Neural cell (in vitro differentiated cells): Measurements from ENCODE around the gene USP31. TPM values are rescaled to one million over a fixed set of nuclear protein-coding genes. Genes with fewer than 3 reads are reported as not detected.

Experiments
- H2AFZ ChIP-seq: fragments of 200-600, 300-800 bp; sonication (generic), shearing (Covaris generic); 2 replicates; pipeline ENCODE4 v1.6.0; 2014; ENCODE audit warnings: low read depth, mild to moderate bottlenecking, antibody characterized with exemption, low read length, moderate library complexity
- H3F3A ChIP-seq: fragments of 200-600 bp; shearing (Covaris generic); 2 replicates; pipeline ENCODE4 v1.6.1; 2016; ENCODE audit warnings: mild to moderate bottlenecking, moderate library complexity, mixed read lengths, antibody characterized with exemption, low read length; ENCODE audit not compliant: insufficient read depth, poor library complexity, severe bottlenecking
- H3K27ac ChIP-seq: fragments of 200-600, 300-800 bp; sonication (generic), shearing (Covaris generic); 2 replicates; pipeline ENCODE4 v1.5.1; 2014; ENCODE audit warnings: mild to moderate bottlenecking, low read length, moderate library complexity
- H3K27me3 ChIP-seq: fragments of 300-800, 200-600 bp; sonication (generic), shearing (Covaris generic); 2 replicates; pipeline ENCODE4 v1.6.0; 2014; ENCODE audit warnings: mild to moderate bottlenecking, low read depth, low read length, moderate library complexity; ENCODE audit not compliant: insufficient read depth
- H3K36me3 ChIP-seq: fragments of 300-800, 200-600 bp; sonication (generic), shearing (Covaris generic); 2 replicates; pipeline ENCODE4 v1.5.1; 2014; ENCODE audit warnings: mild to moderate bottlenecking, antibody characterized with exemption, low read length, moderate library complexity; ENCODE audit not compliant: insufficient read depth
- H3K4me2 ChIP-seq: fragments of 300-800, 200-600 bp; sonication (generic), shearing (Covaris generic); 2 replicates; pipeline ENCODE4 v1.6.0; 2014; ENCODE audit warnings: mild to moderate bottlenecking, low read length
- H3K4me3 ChIP-seq: fragments of 300-800, 200-600 bp; sonication (generic), shearing (Covaris generic); 2 replicates; pipeline ENCODE4 v1.5.1; 2014; ENCODE audit warnings: mild to moderate bottlenecking, low read length, moderate library complexity
- H3K79me2 ChIP-seq: fragments of 200-600 bp; shearing (Covaris generic); replicated peaks from 2 replicates; pipeline ENCODE4 v1.6.0; 2014; ENCODE audit warnings: mild to moderate bottlenecking, low read length, moderate library complexity; ENCODE audit not compliant: insufficient read depth
- H3K9ac ChIP-seq: fragments of 300-800, 200-600 bp; sonication (generic), shearing (Covaris generic); 2 replicates; pipeline ENCODE4 v1.6.1; 2016; ENCODE audit warnings: mild to moderate bottlenecking, low read length, mixed read lengths
- H3K9me2 ChIP-seq: fragments of 200-600 bp; shearing (Covaris generic); 2 replicates; pipeline ENCODE4 v1.6.1; 2016; ENCODE audit warnings: mild to moderate bottlenecking, low read length, mixed read lengths; ENCODE audit not compliant: insufficient read depth
- H3K9me3 ChIP-seq: fragments of 200-600, 300-800 bp; sonication (generic), shearing (Covaris generic); 2 replicates; pipeline ENCODE4 v1.6.1; 2016; ENCODE audit warnings: mild to moderate bottlenecking, mixed run types, low read length, moderate library complexity, mixed read lengths
- H4K20me1 ChIP-seq: fragments of 200-600 bp; shearing (Covaris generic); 2 replicates; pipeline ENCODE4 v1.6.1; 2016; ENCODE audit warnings: mild to moderate bottlenecking, mixed run types; ENCODE audit not compliant: insufficient read depth
- EP300 ChIP-seq: fragments of 450-650 bp; conservative IDR thresholded peaks from 2 replicates; pipeline ENCODE4 v1.6.1; 2014; ENCODE audit warnings: antibody characterized with exemption, mild to moderate bottlenecking, moderate library complexity; ENCODE audit not compliant: poor library complexity, severe bottlenecking
- EZH2 ChIP-seq: fragments of 200-600, 300-800 bp; shearing (Covaris generic), sonication (generic); IDR thresholded peaks from 2 replicates; pipeline ENCODE4 v1.6.1; 2014; ENCODE audit warnings: antibody characterized with exemption, low read length, borderline replicate concordance, mild to moderate bottlenecking; ENCODE audit not compliant: insufficient read depth, poor library complexity, severe bottlenecking
- MXI1 ChIP-seq: fragments of 450-650 bp; conservative IDR thresholded peaks from 2 replicates; pipeline ENCODE4 v1.6.1; 2014; ENCODE audit warnings: antibody characterized with exemption, mild to moderate bottlenecking; ENCODE audit not compliant: poor library complexity, severe bottlenecking
- POLR2AphosphoS5 ChIP-seq: IDR thresholded peaks from 2 replicates; pipeline ENCODE4 v1.6.1; 2012
- RAD21 ChIP-seq: fragments of 450-650 bp; conservative IDR thresholded peaks from 2 replicates; pipeline ENCODE4 v1.6.1; 2014; ENCODE audit warnings: antibody characterized with exemption, mild to moderate bottlenecking, moderate library complexity
- SMC3 ChIP-seq: fragments of 450-650 bp; conservative IDR thresholded peaks from 2 replicates; pipeline ENCODE4 v1.6.1; 2014; ENCODE audit warnings: antibody characterized with exemption, mild to moderate bottlenecking, moderate library complexity; ENCODE audit not compliant: poor library complexity
- TAF1 ChIP-seq: IDR thresholded peaks from 2 replicates; pipeline ENCODE4 v1.6.1; 2012; ENCODE audit warnings: low read depth
- polyA plus RNA-seq: library from polyadenylated mRNA; depleted of rRNA; stranded (reverse); fragments of >200 nt; gene quantifications from 2 replicates; pipeline ENCODE4 v1.2.3, GENCODE V29; 2014
- TF ChIP-seq, protein P1 (sequence below): fragments of 450-650 bp; IDR thresholded peaks from 2 replicates; pipeline ENCODE4 v1.5.1; 2014; ENCODE audit warnings: antibody characterized with exemption, mild to moderate bottlenecking, moderate library complexity; ENCODE audit not compliant: poor library complexity, severe bottlenecking
- TF ChIP-seq, protein P2 (sequence below): IDR thresholded peaks from 2 replicates; pipeline ENCODE4 v1.6.1; 2012; ENCODE audit warnings: borderline replicate concordance

Gene USP31
- polyA plus RNA-seq, 1 donor from 2014 or later, result 5.8 TPM

DNA sequence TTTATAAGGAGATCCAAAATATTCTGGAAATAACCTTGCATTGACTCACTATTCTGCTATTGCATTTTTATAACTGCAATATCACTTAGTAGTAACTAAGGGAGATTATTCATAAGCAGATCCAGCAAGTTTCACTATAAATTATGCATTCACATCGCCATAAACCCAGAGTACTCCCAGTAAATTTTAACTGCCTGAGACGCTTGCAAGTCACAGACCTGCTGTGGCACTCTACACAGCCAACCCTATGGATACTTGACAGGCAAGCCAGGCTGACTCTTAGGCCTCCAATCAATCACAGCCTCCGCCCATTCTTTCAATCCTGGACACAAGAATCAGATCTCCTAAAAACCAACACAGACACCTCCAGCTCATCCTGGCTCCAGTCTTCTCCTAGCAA lies 28.2 kb downstream of the USP31 start:
- H4K20me1 ChIP-seq, result no peaks in the 10 kb centered on the region
- H3K27ac ChIP-seq, result no peak overlapping the region
- H3K9me2 ChIP-seq, result no peaks in the 10 kb centered on the region
- no peak overlapping the region for H3K4me3 ChIP-seq
- no peaks in the 10 kb centered on the region for H3K27me3 ChIP-seq
- no peak overlapping the region for H2AFZ ChIP-seq
- no peak overlapping the region for H3K4me2 ChIP-seq
- no peaks in the 10 kb centered on the region for H3K36me3 ChIP-seq
- H3K9ac ChIP-seq, result no peak overlapping the region
- no peak for TF ChIP-seq MXI1
- TF ChIP-seq SMC3, result no peak
- TF ChIP-seq, protein P1, sequence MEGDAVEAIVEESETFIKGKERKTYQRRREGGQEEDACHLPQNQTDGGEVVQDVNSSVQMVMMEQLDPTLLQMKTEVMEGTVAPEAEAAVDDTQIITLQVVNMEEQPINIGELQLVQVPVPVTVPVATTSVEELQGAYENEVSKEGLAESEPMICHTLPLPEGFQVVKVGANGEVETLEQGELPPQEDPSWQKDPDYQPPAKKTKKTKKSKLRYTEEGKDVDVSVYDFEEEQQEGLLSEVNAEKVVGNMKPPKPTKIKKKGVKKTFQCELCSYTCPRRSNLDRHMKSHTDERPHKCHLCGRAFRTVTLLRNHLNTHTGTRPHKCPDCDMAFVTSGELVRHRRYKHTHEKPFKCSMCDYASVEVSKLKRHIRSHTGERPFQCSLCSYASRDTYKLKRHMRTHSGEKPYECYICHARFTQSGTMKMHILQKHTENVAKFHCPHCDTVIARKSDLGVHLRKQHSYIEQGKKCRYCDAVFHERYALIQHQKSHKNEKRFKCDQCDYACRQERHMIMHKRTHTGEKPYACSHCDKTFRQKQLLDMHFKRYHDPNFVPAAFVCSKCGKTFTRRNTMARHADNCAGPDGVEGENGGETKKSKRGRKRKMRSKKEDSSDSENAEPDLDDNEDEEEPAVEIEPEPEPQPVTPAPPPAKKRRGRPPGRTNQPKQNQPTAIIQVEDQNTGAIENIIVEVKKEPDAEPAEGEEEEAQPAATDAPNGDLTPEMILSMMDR, result no peak
- no peak for TF ChIP-seq POLR2AphosphoS5
- no peak for TF ChIP-seq EP300
- TF ChIP-seq, protein P2, sequence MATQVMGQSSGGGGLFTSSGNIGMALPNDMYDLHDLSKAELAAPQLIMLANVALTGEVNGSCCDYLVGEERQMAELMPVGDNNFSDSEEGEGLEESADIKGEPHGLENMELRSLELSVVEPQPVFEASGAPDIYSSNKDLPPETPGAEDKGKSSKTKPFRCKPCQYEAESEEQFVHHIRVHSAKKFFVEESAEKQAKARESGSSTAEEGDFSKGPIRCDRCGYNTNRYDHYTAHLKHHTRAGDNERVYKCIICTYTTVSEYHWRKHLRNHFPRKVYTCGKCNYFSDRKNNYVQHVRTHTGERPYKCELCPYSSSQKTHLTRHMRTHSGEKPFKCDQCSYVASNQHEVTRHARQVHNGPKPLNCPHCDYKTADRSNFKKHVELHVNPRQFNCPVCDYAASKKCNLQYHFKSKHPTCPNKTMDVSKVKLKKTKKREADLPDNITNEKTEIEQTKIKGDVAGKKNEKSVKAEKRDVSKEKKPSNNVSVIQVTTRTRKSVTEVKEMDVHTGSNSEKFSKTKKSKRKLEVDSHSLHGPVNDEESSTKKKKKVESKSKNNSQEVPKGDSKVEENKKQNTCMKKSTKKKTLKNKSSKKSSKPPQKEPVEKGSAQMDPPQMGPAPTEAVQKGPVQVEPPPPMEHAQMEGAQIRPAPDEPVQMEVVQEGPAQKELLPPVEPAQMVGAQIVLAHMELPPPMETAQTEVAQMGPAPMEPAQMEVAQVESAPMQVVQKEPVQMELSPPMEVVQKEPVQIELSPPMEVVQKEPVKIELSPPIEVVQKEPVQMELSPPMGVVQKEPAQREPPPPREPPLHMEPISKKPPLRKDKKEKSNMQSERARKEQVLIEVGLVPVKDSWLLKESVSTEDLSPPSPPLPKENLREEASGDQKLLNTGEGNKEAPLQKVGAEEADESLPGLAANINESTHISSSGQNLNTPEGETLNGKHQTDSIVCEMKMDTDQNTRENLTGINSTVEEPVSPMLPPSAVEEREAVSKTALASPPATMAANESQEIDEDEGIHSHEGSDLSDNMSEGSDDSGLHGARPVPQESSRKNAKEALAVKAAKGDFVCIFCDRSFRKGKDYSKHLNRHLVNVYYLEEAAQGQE, result no peak
- no peak for TF ChIP-seq EZH2
- no peak for TF ChIP-seq TAF1
- TF ChIP-seq RAD21, result no peak
- H3F3A ChIP-seq, result no peaks in the 10 kb centered on the region
- H3K9me3 ChIP-seq, result no peaks in the 10 kb centered on the region
- H3K79me2 ChIP-seq, result peaks cover 17% of the 10 kb centered on the region

DNA sequence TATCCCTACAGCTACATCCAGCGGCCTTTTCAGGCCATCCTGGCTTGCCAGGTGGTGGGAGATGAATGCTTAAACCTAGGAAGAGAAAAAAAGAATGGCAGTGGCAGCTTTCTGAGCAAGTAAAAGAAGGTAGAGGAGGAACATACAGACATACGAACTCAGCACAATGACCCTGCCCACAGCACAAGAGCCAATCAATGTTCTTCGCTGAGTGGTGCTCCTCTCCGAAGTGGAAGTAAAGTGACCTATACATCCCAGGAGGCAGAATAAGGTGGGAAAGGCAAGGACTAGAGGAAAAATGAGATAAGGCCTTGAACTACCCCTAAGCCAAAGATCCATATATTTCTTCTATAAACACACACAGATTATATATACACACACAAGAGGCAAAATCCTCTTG lies 28.7 kb downstream of the USP31 start:
- Histone ChIP-seq H4K20me1 (no peaks in the 10 kb centered on the region), H3K9me3 (no peaks in the 10 kb centered on the region), H3K27me3 (no peaks in the 10 kb centered on the region), H3K36me3 (no peaks in the 10 kb centered on the region), H3F3A (no peaks in the 10 kb centered on the region), H3K9ac (no peak overlapping the region), H3K27ac (no peak overlapping the region), H3K9me2 (no peaks in the 10 kb centered on the region), H3K4me2 (no peak overlapping the region), H3K4me3 (no peak overlapping the region), H2AFZ (no peak overlapping the region), H3K79me2 (peaks cover 17% of the 10 kb centered on the region)
- TF ChIP-seq TAF1 (no peak), EP300 (no peak), SMC3 (no peak), RAD21 (no peak)
- TF ChIP-seq, protein P1, result no peak
